Epidermal melanocyte (primary cell): ENCODE results near the gene PTPN22.

ENCODE experiments used
- DNase-seq: peaks from one replicate; pipeline ENCODE4 v3.0.0; 2011; ENCODE audit warnings: low spot score; ENCODE audit not compliant: insufficient read length

Gene PTPN22

DNA sequence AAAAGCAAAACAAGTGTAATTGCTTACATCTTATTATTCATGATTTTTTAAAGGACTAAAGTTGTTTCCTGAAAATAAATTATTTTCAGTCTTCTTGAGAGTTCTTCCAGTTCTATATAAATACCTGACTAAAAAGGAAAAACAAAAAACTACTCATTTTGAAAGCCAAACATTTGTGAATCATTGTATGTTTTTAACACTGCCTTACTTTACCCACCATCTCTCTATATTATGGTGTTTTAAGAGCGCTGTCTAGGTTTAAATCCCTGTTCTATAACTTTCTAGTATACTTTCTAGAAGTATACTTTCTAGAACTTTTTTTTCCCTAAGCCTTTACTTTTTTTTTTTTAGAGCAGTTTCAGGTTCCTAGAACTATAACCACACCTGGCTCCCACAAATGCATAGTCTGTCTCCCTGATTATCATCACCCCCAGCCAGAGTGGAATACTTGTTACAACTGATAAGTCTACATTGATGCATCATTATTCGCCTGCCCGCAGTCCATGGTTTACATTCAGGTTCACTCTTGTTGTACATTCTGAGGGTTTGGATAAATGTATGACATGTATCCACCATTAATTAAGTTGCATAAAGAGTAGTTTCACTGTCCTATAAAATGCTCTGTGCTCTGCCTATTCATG, 69.0 kb downstream of the PTPN22 start:
- DNase-seq = no peak

DNA sequence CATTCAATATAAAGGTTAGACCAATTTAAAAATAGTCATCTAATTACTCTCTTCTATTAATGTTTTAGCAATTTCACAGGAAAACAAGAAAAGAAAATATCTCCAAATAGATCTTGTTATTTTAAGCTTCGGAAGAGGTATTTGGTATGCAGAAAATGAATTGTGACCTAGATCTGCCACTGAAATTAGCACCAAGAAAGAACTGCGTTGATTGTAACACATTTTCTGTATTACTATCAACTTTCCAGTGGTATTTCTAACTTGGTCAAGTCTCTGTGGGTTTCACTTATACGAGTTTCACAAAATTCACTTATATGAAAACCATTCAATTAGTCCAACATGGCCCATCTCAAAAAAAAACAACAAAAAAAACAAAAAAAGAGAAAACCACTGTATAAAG, 71.0 kb downstream of the PTPN22 start:
- DNase-seq = no peak

DNA sequence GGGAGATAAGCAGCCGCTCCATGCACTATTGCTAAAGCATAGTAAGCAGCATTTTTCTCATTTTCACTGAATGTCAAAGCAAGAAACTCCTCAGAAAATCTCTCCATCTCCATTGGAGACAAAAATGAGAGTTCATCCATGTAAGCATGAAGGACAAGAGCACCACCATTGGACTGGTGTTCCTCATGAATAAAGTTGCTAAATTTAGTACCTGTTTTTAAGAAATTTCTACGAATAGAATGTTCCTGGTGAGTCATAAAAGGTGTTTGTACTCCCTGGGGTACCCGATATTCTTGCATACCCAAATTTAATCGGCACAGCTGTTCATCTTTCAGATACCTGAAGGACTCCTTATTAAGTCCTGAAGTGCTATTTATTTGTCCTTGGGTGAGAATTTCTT, 74.0 kb downstream of the PTPN22 start:
- DNase-seq = no peak

DNA sequence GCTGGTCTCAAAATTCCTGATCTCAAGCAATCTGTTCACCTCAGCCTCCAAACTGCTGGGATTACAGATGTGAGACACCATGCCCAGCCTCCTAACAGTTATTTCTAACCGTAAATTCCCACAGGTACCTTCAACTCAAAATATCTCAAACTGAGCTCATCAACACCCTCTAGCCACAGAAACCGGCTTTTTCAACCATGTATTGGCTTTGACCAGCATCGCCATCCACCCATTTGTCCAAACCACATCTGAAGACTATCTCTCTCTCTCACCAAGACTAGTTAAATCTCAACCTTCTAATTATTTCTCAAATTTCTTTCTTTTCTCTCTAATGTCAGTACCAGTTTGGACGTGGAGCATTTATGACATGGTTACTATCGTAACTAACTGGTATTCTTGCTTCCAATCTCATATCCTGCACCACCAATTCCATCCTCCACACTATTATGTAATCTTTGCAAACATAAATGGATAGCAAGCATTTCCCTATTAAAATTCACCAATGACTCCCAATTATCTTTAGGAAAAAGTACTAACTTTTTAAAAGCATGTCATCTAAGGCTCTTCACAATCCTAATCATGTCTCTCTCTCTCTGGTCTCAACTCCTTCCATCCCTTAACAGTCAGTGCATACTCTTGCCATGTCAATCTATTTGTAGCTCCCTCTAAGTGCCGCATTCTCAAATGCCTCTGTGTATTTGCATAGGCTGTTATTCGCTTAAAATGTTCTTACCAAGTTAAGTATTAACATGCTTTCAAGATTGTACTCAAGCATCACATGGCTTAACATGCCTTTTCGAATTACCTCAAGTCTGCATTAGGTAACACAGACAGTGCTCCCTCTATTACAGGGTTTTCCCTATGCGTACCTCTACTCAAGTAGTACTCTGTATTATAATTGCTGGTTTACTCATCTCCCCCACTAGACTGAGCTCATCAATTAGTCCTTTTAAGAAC, 77.4 kb downstream of the PTPN22 start:
- no peak for DNase-seq

DNA sequence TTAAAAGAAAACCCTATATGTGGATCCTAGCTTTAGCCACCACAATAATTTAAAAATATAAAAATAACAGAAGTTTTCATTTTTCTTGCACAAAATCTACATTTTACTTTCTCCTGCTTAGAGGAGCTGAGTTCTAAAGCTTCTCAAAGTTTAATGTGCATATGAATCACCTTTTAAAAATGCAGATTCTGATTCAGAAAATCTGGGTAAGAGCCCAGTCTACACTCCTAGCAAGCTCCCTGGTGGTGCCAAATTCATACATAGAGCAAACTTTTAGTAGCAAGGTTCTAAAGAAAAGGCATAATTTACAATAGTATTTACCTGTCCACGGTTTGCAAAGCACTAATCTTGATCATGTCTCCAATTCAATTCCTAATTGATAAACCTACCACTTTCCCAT, 78.5 kb downstream of the PTPN22 start:
- DNase-seq = no peak

DNA sequence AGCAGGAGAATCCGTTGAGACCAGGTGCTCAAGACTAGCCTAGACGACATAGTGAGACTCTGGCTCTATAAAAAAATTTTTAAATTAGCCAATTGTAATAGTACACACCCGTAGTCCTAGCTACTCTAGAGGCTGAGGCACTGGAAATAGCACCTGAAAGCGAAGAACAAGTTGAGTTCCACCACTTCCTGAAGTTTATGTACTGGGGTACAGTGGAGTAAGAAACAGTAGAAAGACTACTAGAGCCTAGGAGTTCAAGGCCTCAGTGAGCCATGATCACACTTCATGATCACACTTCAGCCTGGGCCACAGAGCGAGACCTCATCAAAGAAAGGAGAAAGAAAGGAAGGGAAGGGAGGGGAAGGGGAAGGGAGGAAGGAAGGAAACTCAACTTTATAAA, 79.0 kb downstream of the PTPN22 start:
- no peak for DNase-seq

DNA sequence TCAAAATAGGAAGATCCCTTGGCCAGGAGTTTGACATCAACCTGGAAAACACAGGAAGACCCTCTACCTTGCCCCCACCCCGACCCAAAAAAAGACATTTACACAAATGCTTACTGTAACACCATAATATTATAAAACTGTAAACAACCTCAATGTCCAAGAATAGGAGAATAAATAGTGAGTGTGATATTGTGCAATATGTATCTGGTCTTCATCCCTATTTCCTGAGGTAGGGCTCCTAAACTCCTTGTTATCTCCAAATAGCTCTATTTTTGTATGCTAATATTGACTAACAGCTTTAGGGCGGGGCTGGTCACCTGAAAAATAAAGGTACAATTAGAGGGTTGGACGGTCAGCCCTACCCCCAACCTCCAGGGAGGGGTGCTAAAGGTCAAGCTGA, 82.7 kb downstream of the PTPN22 start:
- DNase-seq = no peak

DNA sequence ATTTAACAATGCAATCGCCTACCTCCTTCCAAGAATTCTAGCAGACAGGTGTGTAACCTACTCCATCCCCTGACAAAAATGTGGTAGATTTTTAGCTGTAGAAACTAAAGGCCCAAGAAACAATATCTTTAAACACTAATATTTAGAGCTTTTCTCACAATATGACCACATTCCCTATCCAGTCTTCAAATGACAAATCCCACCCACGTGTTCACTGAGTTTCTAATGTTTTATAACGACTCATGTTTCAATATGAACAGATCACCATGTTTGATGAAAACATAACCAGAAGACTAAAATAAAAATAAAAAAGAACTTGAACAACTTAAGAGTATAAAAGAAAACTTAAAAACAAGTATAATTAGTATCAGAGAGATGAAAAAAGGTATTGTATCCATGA, 83.8 kb downstream of the PTPN22 start:
- DNase-seq = no peak

DNA sequence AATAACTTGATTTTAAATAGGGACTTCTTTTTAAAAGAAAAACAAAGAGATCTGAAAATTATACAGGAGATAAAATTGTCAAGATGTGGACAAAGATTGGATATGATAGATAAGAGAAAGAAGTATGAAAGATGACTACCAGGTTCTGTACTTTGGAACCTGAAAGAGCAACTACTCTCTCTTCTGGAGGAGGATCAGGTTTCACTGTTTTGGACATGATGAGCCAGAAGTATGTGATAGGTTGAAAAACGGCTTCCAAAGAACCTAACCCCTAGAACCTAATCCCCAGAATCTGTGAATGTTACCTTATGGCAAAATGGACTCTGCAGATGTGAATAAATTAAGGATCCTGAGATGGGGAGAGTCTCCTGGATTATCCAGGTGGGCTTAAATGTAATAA, 85.4 kb downstream of the PTPN22 start:
- DNase-seq = no peak

DNA sequence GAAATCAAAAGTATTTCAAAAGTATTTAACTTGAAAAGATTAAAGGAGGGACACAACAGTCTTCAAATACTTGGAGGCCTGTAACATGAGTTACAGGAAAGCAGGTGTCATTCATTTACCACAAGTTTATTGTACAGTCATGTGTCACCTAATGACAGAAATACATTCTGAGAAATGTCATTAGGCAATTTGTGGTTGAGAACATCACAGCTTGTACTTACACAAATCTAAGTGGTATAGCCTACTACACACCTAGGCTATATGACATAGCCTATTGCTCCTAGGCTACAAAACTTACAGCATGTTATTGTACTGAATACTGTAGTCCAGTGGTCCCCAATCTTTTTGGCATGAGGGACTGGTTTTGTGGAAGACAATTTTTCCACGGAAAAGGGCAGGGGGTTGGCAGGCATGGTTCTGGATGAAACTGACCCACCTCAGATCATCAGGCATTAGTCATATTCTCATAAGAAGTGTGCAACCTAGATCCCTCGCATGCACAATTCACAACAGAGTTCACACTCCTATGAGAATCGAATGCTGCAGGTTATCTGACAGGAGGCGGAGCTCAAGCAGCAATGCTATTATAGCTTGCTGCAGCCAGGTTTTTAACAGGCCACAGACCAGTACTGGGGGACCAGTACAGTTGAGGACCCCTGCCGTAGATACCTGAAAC, 87.3 kb downstream of the PTPN22 start:
- no peak for DNase-seq

DNA sequence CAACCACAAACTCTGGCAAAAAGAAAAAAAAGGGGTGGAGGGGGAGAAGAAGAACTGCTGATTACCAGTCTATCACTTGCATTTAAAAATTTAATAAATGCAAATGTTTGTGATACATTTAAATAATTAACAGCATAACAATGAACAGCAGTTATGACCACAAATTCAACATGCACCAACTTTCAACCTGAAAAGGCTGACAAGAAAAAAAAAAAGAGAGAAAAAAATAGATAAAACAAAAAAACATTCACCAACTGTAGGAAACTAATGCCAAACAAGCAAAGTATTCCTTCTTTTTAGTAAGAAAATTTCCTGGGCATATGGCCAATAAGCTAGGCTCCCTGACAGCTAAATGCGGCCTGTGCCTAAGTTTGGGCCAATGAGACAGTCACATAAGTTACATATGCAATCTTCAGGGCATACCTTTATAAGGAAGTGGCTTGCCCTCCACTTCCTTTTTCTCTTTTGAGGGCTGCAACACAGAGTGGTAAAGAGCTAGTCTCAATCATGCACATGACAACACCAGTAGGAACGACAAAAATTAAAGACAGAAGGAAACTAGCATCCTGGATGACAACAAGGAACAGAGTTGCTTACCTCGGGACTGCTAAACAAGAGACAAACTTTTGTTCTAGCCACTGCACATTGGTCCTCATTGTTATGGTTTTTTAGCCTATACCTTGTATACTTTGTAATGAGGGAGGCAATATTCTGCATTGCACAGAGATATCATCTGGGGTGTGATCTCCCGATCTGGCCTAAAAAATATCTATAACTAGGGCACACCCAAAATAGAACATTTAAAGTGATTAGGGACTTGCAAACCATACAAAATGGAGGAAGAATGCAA, 88.0 kb downstream of the PTPN22 start:
- DNase-seq = no peak

DNA sequence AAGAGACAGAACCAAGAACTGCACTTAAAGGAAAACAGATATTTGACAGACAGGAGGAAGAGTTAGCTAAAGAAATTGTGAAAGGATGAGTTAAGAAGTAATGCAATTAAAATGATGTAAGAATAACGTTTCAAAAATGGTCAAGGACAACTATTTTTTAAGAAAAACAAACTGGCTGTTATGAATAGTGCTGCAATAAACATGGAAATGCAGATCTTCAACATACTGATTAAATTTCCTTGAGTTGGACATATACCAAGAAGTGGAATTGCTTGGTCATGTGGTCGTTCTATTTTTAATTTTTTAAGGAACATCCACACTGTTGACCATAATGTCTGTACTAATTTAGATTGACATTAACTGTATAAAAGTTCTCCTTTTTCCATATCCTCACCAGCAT, 89.1 kb downstream of the PTPN22 start:
- DNase-seq = no peak

DNA sequence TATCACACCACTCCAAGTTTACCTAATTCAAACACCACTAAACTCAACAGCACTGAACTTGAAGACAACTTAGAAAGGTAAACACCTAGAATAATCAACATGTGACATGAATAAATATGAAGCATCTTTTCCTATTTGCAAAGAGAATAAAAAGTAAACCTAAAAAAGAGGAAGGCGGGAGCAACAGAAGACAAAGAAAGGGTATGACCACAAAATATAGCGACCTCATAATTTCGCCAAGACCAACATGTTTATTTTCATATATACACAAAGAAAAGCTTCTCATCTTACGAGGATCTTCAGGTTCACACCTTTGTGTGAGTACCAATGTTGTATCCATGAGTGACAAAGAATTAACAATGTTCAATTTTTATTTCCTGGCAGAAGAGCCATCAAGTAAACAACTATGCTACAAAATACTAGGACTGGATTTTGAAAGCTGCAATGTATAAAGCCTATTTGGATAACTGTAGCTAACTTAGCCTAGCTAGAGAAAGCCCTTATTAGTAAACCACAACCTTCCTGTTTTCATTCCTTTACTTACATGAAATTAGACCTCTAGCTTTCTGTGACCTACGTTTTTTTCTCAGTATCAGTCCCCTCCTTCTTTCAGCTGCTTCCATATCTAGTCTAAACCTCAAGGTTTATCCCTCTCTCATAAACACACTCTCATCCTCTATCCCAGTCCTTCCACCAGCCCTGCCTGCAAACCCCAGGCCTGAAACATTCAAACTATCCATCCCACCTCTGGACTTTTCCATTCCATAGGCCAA, 91.0 kb downstream of the PTPN22 start:
- no peak for DNase-seq

DNA sequence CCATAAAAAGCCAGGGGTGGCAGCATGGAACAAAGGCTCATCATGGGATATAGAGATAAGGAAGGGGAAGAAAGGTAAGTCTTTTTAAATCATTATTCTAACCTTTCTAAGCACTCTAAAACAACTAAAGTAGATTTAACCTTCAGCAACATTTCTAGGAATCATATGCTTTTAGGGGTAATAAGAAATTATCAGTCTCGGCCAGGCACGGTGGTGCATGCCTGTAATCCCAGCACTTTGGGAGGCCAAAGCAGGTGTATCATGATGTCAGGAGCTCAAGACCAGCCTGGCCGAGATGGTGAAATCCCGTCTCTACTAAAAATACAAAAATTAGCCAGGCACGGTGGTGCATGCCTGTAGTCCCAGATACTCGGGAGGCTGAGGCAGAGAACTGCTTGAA, 92.0 kb downstream of the PTPN22 start:
- DNase-seq = no peak

DNA sequence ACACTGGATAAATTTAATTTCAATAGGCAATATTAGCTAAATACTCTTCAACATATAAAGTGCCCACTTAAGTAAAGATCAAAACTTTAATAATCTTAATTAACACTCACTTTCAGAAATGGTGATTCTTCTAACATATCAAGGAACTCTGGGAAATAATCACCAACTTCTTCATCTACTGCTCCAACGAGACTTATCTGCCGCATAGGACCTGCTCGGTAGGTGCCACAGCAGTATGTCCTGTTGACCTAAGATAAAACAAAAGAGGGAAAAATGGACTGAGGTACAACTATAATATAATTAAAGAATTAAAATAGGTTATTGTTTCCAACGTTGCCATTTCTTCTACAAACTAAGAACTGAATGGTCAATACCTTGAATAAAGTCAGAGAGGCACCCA, 94.0 kb downstream of the PTPN22 start:
- DNase-seq = no peak

DNA sequence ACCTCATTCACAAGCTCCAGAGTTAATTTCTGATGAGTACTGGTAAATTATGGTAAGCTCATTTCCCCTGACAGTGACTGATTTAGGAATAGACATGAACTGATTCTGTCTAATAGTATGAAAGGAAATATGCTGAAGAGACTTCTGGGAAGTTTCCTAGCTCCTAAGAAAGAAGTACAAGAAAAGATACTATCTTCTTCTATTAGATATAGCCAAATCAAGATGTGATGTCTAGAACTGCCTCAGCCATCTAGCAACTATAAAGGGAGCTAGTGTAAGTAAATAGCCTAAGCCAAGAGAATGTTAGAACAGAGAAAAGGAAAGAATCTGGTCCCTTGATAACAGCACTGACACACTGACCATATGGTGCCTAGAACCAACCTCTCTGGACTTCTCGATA, 101.5 kb downstream of the PTPN22 start:
- DNase-seq = no peak

DNA sequence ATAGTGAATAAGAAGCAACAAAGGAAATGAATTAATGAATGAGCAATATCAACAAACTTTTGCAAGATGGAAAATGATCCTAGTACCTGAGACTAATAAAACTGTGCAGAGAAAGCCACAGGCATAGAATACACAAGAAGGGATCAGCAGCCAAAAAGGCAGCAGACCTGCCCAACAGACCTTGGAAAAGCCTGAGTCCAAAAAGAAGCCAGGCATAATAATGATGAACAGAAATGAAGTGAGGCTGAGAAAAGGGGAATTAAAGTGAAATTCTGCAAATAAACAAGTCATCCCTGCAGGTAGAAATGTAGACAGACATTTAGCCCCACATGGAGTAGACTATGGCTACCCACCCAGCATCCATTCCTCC, 101.9 kb downstream of the PTPN22 start:
- DNase-seq = no peak

DNA sequence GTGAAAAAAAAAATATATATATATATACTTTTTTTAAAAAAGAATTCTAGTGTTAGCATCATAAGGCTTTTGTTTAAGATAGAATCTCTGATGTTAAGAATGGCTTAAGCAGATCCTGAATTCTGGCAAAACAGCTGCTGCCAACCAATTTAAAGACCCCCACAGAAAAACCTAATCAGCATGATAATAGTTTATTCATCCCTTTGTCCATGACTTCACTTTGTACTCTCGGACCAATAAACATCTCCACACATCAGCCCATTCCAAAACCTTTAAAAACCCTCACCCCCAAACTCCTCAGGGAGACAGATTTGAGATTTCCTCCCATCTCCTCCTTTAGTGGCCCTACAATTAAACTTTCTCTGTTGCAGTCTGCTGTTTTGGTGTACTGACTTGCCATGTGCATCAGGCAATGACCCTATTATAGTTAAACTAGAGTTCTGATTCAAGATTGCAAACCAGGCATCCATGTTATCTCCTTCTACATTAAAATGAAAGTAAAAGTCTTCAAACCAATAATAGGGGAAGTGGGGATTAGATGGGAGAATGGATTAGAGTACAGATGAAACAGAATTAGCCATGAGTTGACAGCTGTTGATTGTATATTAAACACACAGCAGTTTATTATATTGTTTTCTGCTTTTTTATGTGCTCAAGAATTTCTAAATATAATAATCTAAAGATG, 102.5 kb downstream of the PTPN22 start:
- no peak for DNase-seq

DNA sequence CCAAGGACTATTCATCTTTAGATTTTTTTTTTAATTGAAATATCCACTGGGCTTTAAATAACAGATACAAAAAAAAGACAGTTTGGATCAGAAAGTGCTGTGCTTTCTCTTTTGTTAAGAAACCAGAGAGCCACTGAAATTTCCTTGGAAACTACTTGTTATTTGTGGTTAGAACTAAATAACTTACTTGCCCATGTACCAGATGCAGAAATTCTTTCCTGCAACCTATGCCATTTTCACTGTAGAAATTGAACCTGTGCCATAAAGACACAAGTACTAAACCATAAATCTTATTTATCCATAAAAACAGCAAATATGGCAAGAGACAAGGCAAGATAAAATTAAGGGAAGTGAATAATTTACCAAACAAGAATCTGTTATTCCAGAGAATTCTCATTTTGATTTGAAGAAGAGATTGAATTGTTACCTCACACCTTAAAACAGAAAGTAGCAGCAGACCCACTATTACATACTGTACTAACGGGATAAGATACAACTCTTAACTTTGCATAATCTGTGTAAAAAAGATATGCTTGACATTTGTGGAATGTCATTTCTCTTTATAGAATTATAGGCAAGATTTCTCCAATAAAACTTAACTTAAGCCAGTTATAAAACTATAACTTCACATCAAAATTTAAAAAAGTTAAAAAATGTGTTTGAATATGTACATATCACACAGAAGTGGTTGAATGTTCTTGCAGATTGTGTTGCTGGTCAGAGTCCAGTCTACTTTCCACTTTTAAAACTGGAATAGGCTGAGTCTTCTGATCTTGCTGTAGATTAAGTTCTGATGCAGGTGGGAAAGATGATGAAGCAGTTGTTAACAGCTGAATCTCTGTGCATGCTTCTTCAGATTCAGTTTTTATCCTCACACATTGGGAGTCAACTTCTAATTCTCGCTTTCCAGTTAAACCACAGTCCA, 105.9 kb downstream of the PTPN22 start:
- DNase-seq = no peak
